KOPT-K1 (cell line): ENCODE data around the gene PBX1.

Experiments used
- H3K27ac ChIP-seq: fragments of 200-600 bp; sonication (generic); 2 replicates; pipeline ENCODE4 v1.5.1; 2016; ENCODE audit warnings: antibody characterized with exemption, mild to moderate bottlenecking, low read depth, low read length; ENCODE audit not compliant: poor library complexity, severe bottlenecking
- H3K36me3 ChIP-seq: fragments of 200-600 bp; sonication (generic); 2 replicates; pipeline ENCODE4 v1.5.1; 2017; ENCODE audit warnings: antibody characterized with exemption, mild to moderate bottlenecking, low read length, moderate library complexity; ENCODE audit not compliant: insufficient read depth
- H3K9me3 ChIP-seq: fragments of 200-600 bp; sonication (generic); 2 replicates; pipeline ENCODE4 v1.5.1; 2017; ENCODE audit warnings: antibody characterized with exemption, low read length, mild to moderate bottlenecking; ENCODE audit not compliant: insufficient read depth, poor library complexity, severe bottlenecking

The PBX1 gene

DNA sequence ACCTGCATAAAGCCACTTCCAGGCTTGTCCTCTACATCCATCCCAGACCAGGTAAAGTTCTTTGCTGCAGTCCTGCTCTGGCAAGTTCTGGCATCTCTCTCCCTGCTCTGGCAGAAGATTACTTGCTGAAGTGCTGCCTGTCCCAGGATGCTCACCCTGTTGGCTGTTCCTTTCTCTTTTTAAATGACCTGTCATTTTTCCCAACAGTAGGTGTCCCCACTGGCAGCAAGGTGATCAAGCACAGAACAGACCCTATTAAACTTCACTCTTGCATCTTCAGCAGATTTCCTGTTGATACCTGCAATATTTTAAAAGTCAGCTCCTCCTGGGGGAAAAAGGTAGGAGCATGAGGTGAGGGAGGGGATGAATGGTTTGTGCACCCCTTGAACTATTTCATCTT lies 332.6 kb downstream of the PBX1 start:
- Histone ChIP-seq H3K27ac (no peak overlapping the region), H3K9me3 (no peaks in the 10 kb centered on the region), H3K36me3 (no peaks in the 10 kb centered on the region)

DNA sequence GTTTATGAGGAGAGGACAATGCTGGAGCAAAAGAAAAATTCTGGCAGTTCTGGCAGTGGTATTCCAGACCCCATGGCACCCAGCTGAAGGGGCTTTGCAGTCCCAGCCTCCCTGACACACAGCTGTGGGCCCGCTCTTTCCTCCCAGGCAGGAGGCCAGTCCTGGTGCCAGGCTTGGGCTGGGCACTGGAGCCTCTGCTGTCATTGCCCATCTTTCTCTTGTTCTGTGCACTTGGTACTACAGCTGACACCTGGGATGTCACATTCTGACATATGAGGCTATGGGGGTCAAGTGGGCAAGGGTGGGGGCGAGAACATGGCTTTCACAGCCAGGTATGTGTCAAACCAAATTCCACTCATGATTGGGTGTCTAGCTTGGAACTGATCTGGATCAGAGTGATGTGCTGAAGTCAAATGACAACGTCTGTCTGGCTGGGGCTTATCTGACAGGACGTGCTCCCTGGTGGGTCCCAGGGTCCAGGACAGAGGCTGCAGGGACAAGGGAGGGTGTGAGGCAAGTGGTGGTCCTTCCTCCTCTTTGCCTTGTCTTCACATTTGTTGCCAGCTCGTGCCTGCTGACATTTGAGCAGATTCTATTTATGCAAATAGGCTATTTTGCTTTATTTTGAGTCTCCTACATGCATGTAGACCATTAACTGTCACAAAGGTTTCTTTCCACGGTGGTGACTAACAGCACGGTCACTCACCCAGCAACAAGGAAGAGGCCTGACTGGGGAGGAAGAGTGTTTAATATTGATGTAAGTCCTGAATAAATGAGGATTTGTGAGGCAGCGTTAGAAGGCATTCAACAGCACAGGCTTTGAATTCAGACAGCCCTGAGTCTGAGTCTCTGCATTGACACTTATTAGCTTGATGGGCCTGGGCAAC lies 336.3 kb downstream of the PBX1 start:
- H3K36me3 ChIP-seq, result no peaks in the 10 kb centered on the region
- H3K9me3 ChIP-seq, result no peaks in the 10 kb centered on the region
- H3K27ac ChIP-seq, result no peak overlapping the region

DNA sequence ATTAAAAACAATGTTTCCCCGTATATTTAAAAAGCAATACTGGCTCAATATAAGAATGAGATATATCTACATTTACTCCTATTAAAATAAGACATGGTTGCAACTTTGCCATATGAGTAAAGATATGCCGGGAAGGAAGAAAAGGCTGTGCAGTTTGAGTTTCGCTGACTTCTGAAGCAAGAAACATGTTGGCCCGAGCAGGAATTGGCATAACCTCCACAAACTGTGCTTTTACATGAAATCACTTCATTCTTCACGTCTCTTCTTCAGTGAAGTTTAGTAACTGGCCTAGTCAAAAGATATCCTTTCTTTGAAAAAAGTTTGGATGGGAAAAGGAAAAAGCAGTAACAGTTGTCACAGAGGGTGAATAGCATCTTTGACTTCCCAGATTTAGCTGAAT lies 342.0 kb downstream of the PBX1 start:
- Histone ChIP-seq H3K36me3 (no peaks in the 10 kb centered on the region), H3K27ac (no peak overlapping the region), H3K9me3 (no peaks in the 10 kb centered on the region)
